BJ (cell line): ENCODE results near the gene CDH22. TPM values are rescaled to one million over a fixed set of nuclear protein-coding genes. Genes with fewer than 3 reads are reported as not detected.

Source experiments
- CTCF ChIA-PET: fragments of 350-600 bp; formaldehyde crosslinking; extraction: SDS; loops from one replicate; lab custom pipeline; 2021; ENCODE audit warnings: antibody characterized with exemption, inconsistent platforms; lab: Yijun Ruan, JAX
- POLR2A ChIA-PET: fragments of 300-600 bp; sonication (Branson Sonifier 250); formaldehyde crosslinking; extraction: SDS; loops from one replicate; lab custom pipeline; 2021; ENCODE audit warnings: antibody characterized with exemption; lab: Charles Lee
- DNase-seq: peaks from one replicate; pipeline ENCODE4 v3.0.0-alpha.2; 2011; ENCODE audit warnings: low read depth
- H3K27me3 ChIP-seq: 2 replicates; pipeline ENCODE4 v1.6.0; 2011; ENCODE audit warnings: low read length; ENCODE audit not compliant: control insufficient read depth, insufficient read depth
- H3K36me3 ChIP-seq: 2 replicates; pipeline ENCODE4 v1.5.1; 2011; ENCODE audit warnings: low read length; ENCODE audit not compliant: control insufficient read depth, insufficient read depth
- H3K4me3 ChIP-seq: 2 replicates; pipeline ENCODE4 v1.5.1; 2011; ENCODE audit warnings: low read depth, mild to moderate bottlenecking, control low read depth, low read length
- CTCF ChIP-seq: IDR thresholded peaks from 2 replicates; pipeline ENCODE4 v1.5.1; 2011; ENCODE audit warnings: low read depth, mild to moderate bottlenecking, control low read depth, inconsistent platforms, low read length, moderate library complexity; ENCODE audit not compliant: insufficient read depth
- polyA plus RNA-seq: library from polyadenylated mRNA; depleted of rRNA; stranded (reverse); fragments of >200 nt; gene quantifications from 2 replicates; pipeline ENCODE4 v1.2.3, GENCODE V29; 2011

CDH22 gene
- polyA plus RNA-seq, 1 experiment: not detected

- no peaks in the 10 kb centered on the region for H3K36me3 ChIP-seq
- CTCF ChIA-PET: interaction anchor here (0.6 to 0.7 kb wide), 2 partner anchors 66 to 1431 kb away, joined by 3 to 4 read pairs; no protein-coding TSS in a partner anchor
- TF ChIP-seq CTCF: no peak
- peaks cover 2% of the 10 kb centered on the region; the same call in 1 of the 2 replicates for H3K27me3 ChIP-seq
- POLR2A ChIA-PET: no interaction called here
- no peak overlapping the region for H3K4me3 ChIP-seq
- no peak for DNase-seq
Measured at GRCh38 chr20:46284040-46284427, 24.3 kb downstream of the CDH22 start.

GRCh38 chr20:46283426-46284039, 24.8 kb downstream of the CDH22 start:
- TF ChIP-seq CTCF: no peak
- CTCF ChIA-PET: interaction anchor here (0.6 to 0.7 kb wide), 2 partner anchors 65 to 1430 kb away, joined by 3 to 4 read pairs; no protein-coding TSS in a partner anchor
- H3K27me3 ChIP-seq: peaks cover 2% of the 10 kb centered on the region; the same call in 1 of the 2 replicates
- no peak overlapping the region for H3K4me3 ChIP-seq
- no peak for DNase-seq
- no peaks in the 10 kb centered on the region for H3K36me3 ChIP-seq
- POLR2A ChIA-PET: no interaction called here

DNA sequence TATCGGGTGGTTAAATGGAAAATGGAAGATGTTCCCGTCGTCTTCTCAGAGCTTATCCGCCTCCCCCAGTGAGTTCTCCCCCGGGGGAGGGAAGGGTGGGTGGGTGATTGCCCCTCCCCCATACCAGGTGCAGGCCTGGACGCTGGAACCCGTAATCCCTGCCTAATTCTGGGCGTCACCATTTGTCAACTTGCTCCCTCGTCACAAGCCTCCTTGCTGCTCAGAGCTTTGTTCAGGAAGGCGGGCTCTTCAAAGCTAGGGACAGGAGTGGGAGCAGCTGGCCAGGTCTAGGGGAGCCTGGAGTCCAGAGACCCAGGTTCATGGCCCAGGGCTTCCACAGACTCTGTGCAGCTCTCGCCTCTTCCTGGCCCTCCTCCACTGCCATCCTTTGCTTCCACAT, 25.6 kb downstream of the CDH22 start:
- DNase-seq: no peak
- ChIA-PET POLR2A (no interaction called here), CTCF (no interaction called here)
- no peak overlapping the region for H3K4me3 ChIP-seq
- TF ChIP-seq CTCF: no peak
- H3K27me3 ChIP-seq: peaks cover 2% of the 10 kb centered on the region; the same call in 1 of the 2 replicates
- no peaks in the 10 kb centered on the region for H3K36me3 ChIP-seq

- ChIA-PET POLR2A (no interaction called here), CTCF (interaction anchor here (1.1 kb wide), 1 partner anchor 146 kb away, joined by 4 read pairs; no protein-coding TSS in a partner anchor)
- H3K27me3 ChIP-seq: no peaks in the 10 kb centered on the region
- TF ChIP-seq CTCF: no peak
- no peak for DNase-seq
- H3K36me3 ChIP-seq: no peaks in the 10 kb centered on the region
- H3K4me3 ChIP-seq: no peak overlapping the region
Measured at GRCh38 chr20:46279103-46279502, 29.2 kb downstream of the CDH22 start.

DNA sequence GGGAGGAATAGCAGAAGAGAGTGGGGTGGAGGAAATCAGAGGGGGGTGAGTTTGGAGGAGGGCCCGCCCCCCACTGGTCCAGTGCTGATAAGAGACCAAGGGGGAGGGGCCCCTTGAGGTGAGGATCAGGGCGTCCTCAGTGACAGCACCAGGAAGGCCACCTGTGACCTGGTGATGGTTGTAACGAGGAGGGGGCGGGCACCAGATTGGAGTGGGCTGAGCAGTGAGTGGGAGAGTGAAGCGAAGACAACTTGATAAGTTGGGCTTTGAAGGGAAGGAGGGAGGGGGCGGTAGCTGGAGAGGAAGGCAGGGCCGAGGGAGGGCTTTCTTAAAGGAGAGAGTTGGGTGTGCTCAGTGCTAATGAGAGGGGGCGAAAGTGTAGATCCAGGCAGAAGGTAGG, 30.7 kb downstream of the CDH22 start:
- DNase-seq: no peak
- H3K4me3 ChIP-seq: no peak overlapping the region
- ChIA-PET CTCF (no interaction called here), POLR2A (no interaction called here)
- H3K36me3 ChIP-seq: no peaks in the 10 kb centered on the region
- no peaks in the 10 kb centered on the region for H3K27me3 ChIP-seq
- no peak for TF ChIP-seq CTCF
